Measurements from ENCODE around the gene UBR4. TPM values are rescaled to one million over a fixed set of nuclear protein-coding genes. Genes with fewer than 3 reads are reported as not detected.

Gene UBR4
- total RNA-seq, 1 experiment from 2014 or later = 107 TPM

- H3K4me1 ChIP-seq (ENCODE audit: control insufficient read depth in 1 of 2, insufficient read depth in 2 of 2, low read length in 2 of 2) = no peaks in the 10 kb centered on the region
- intact Hi-C loops (cut with micrococcal nuclease) = no loop called here
Observed at GRCh38 chr1:19156676-19157075, 53.4 kb downstream of the UBR4 start.

More at GRCh38 chr1:19156676-19157075, 53.4 kb downstream of the UBR4 start:
- Histone ChIP-seq H4K20me1 (ENCODE audit: insufficient read depth) (no peaks in the 10 kb centered on the region), H3K9me3 (ENCODE audit: control insufficient read depth in 1 of 2, insufficient read depth in 1 of 2, low read depth in 1 of 2, low read length in 2 of 2) (no peaks in the 10 kb centered on the region), H3K27ac (ENCODE audit: low read depth, low read length) (no peak overlapping the region), H3K4me3 (replicated peaks in 1 of 2; ENCODE audit: low read depth in 1 of 2, low read length in 2 of 2) (no peak overlapping the region), H3K9me2 (ENCODE audit: insufficient read depth) (no peaks in the 10 kb centered on the region), H3K27me3 (ENCODE audit: insufficient read depth, low read length) (no peaks in the 10 kb centered on the region), H3K9ac (ENCODE audit: low read length) (no peak overlapping the region), H3K79me2 (ENCODE audit: insufficient read depth, low read length) (no peaks in the 10 kb centered on the region; the same call in 1 of the 2 replicates), H2AFZ (ENCODE audit: low read depth, low read length, poor library complexity, severe bottlenecking) (no peak overlapping the region), H3K4me2 (ENCODE audit: low read length) (no peak overlapping the region), H3K36me3 (ENCODE audit: control insufficient read depth in 1 of 2, insufficient read depth in 2 of 2, low read length in 2 of 2) (peaks cover 90 to 97% of the 10 kb centered on the region in 2 experiments)
- RAD21 ChIA-PET (ENCODE audit: low non-redundant PET in 1 of 2, low total read pairs in 2 of 2, uncharacterized antibody in 2 of 2, unreplicated experiment in 2 of 2) = no interaction called here
- CTCF ChIA-PET = no interaction called here
- TF ChIP-seq ZNF274 (IDR thresholded peaks at IDR 0.05; ENCODE audit: low read depth, low read length) (no peak), CBX3 (IDR thresholded peaks at IDR 0.05; ENCODE audit: low read depth) (no peak), YY1 (IDR thresholded peaks at IDR 0.05; ENCODE audit: extremely low read depth, insufficient replicate concordance, low read depth, low read length) (no peak), ATF3 (IDR thresholded peaks at IDR 0.05) (no peak), EGR1 (IDR thresholded peaks at IDR 0.05; ENCODE audit: low read depth) (no peak), POLR2AphosphoS5 (IDR thresholded peaks at IDR 0.05; ENCODE audit: low read depth, low read length) (no peak), REST (IDR thresholded peaks at IDR 0.05; ENCODE audit: low read depth) (no peak), SP1 (IDR thresholded peaks at IDR 0.05; ENCODE audit: low read depth) (no peak)
- no peak for DNase-seq (ENCODE audit: low read depth, low spot score)
- no peak for ATAC-seq
- POLR2A ChIA-PET = interaction anchor here (0.9 kb wide), 1 partner anchor 10 kb away, joined by 3 read pairs; no protein-coding TSS in a partner anchor
- BruUV-seq (replicated peaks) = no TSS peak

Data from HCT116 (cell line).